GM12878 (cell line): Measurements from ENCODE around the gene LRRC26. TPM values are rescaled to one million over a fixed set of nuclear protein-coding genes. Genes with fewer than 3 reads are reported as not detected.

Source experiments
- ATF3 ChIP-seq: IDR thresholded peaks from 2 replicates; pipeline ENCODE4 v1.6.1; 2011; ENCODE audit warnings: low read depth, mild to moderate bottlenecking, low read length, moderate library complexity, borderline replicate concordance; ENCODE audit errors: extremely low read depth
- BACH1 ChIP-seq: fragments of 450-650 bp; IDR thresholded peaks from 2 replicates; pipeline ENCODE4 v1.6.1; 2017; ENCODE audit warnings: mild to moderate bottlenecking, borderline replicate concordance
- CHD4 ChIP-seq: fragments of 200-600 bp; sonication (generic); IDR thresholded peaks from 2 replicates; pipeline ENCODE4 v1.6.1; 2016; ENCODE audit warnings: mild to moderate bottlenecking
- FOS ChIP-seq: IDR thresholded peaks from 3 replicates; pipeline ENCODE4 v1.6.1; 2011; ENCODE audit warnings: borderline replicate concordance; ENCODE audit not compliant: insufficient read length; ENCODE audit errors: extremely low read depth
- FOXM1 ChIP-seq: IDR thresholded peaks from 2 replicates; pipeline ENCODE4 v1.6.1; 2012; ENCODE audit warnings: low read depth, mild to moderate bottlenecking, inconsistent platforms, low read length, moderate library complexity
- IKZF1 ChIP-seq: fragments of 450-650 bp; conservative IDR thresholded peaks from 2 replicates; pipeline ENCODE4 v1.6.1; 2017; ENCODE audit warnings: antibody characterized with exemption, mild to moderate bottlenecking
- JUND ChIP-seq: IDR thresholded peaks from 2 replicates; pipeline ENCODE4 v1.6.1; 2012; ENCODE audit warnings: low read depth, mild to moderate bottlenecking, low read length, improper control_type of control experiment, moderate library complexity
- RAD21 ChIP-seq: IDR thresholded peaks from 2 replicates; pipeline ENCODE4 v1.6.1; 2011; ENCODE audit warnings: mild to moderate bottlenecking, low read depth, low read length, moderate library complexity; ENCODE audit not compliant: insufficient read depth
- RB1 ChIP-seq: fragments of 450-650 bp; formaldehyde crosslinking; IDR thresholded peaks from 2 replicates; pipeline ENCODE4 v1.6.1; 2017; ENCODE audit warnings: mild to moderate bottlenecking, borderline replicate concordance
- SIX5 ChIP-seq: IDR thresholded peaks from 2 replicates; pipeline ENCODE4 v1.6.1; 2011; ENCODE audit warnings: mild to moderate bottlenecking, low read depth, low read length, moderate library complexity; ENCODE audit not compliant: severe bottlenecking
- SKIL ChIP-seq: fragments of 450-650 bp; IDR thresholded peaks from 2 replicates; pipeline ENCODE4 v1.6.1; 2017; ENCODE audit warnings: mild to moderate bottlenecking, low read depth, inconsistent platforms; ENCODE audit not compliant: poor library complexity, severe bottlenecking
- TBL1XR1 ChIP-seq: IDR thresholded peaks from 2 replicates; pipeline ENCODE4 v1.6.1; 2012; ENCODE audit warnings: low read depth, low read length, improper control_type of control experiment
- TCF7 ChIP-seq: IDR thresholded peaks from 2 replicates; pipeline ENCODE4 v1.6.1; 2014; ENCODE audit warnings: antibody characterized with exemption, borderline replicate concordance
- USF1 ChIP-seq: IDR thresholded peaks from 2 replicates; pipeline ENCODE4 v1.6.1; 2011; ENCODE audit warnings: borderline replicate concordance, low read depth, mild to moderate bottlenecking, moderate library complexity, mixed read lengths, low read length; ENCODE audit not compliant: insufficient read depth; ENCODE audit errors: extremely low read length
- YY1 ChIP-seq: IDR thresholded peaks from 2 replicates; pipeline ENCODE4 v1.6.1; 2011; ENCODE audit warnings: low read depth, mild to moderate bottlenecking, low read length
- polyA plus RNA-seq, 11 experiments: library from polyadenylated mRNA; depleted of rRNA in 4 of 11; unstranded in 6 of 11; stranded (reverse) in 5 of 11; fragments of >200 nt; fragmentation: Nextera tagmentation in 4 of 11; fragmentation: Illumina TruSeq in 1 of 11; extraction: Ambion mirVana in 4 of 11; extraction: Trizol in 1 of 11; gene quantifications; 1 replicate in 1 of 11; 2 replicates in 10 of 11; pipeline versions ENCODE4 v1.2.1 to v1.2.3, GENCODE V29; 2011 to 2016; ENCODE audit warnings: inconsistent platforms in 2 of 11, missing spikeins in 2 of 11, low read depth in 1 of 11
- total RNA-seq, 4 experiments: library from RNA; depleted of rRNA in 3 of 4; stranded (reverse); fragments of >200 nt in 3 of 4; fragmentation: Illumina TruSeq in 1 of 4; extraction: Trizol in 1 of 4; gene quantifications; 2 replicates each; pipeline versions ENCODE4 v1.2.1 to v1.2.3, GENCODE V29; 2013 to 2021
- TF ChIP-seq, protein P1 (sequence below): fragments of 450-650 bp; IDR thresholded peaks from 2 replicates; pipeline ENCODE4 v1.6.1; 2016; ENCODE audit warnings: mild to moderate bottlenecking
- TF ChIP-seq, protein P2 (sequence below): IDR thresholded peaks from 2 replicates; pipeline ENCODE4 v1.6.1; 2011; ENCODE audit warnings: borderline replicate concordance, low read depth, mild to moderate bottlenecking, moderate library complexity, low read length; ENCODE audit not compliant: insufficient read depth, poor library complexity, severe bottlenecking
- TF ChIP-seq, protein P3 (sequence below): fragments of 450-650 bp; IDR thresholded peaks from 2 replicates; pipeline ENCODE4 v1.6.1; 2017; ENCODE audit warnings: low read depth, mild to moderate bottlenecking, moderate library complexity

The LRRC26 gene
- total and polyA plus RNA-seq, 10 of the 15 experiments (the other 5 are each of a cell fraction or from before 2014, with no cell fraction given), result 0.29 to 0.91 (median 0.64) TPM; not detected in 5

DNA sequence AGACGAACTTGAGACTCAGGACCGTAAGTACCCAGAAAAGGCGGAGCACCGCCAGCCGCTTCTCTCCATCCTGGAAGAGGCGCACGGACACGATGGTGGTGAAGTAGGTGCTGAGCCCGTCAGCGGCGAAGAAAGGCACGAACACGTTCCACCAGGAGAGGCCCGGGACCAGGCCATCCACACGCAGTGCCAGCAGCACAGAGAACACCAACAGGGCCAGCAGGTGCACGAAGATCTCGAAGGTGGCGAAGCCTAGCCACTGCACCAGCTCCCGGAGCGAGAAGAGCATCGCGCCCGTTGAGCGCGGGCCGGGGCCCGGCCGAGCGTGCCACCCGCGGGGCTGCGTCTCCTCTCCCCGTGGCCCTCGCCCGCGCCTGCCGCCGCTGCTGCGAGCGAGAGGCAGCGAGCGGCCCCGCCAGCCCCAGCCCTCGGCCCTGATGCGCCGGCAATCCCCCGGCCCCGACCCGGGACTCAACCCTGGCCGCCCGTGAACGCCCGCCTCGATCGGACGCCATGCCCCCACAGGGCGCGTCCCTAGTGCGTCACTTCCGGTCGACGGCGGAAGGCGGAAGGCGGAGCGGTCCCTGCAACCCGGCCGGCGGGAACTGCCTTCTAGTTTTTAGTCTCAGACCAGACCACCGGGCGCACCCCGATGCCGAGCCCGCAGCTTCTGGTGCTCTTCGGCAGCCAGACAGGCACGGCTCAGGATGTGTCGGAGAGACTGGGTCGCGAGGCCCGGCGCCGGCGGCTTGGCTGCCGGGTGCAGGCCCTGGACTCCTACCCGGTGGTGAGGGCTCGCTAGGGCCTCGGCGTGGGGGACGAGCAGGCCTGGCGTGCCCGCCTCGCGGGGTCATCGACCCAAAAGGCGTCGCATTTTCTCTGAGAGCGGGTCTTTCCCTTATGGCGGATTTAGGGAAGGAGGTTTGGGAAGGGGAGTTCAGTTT is 35.5 kb upstream of the LRRC26 start, which contains the start of the genes NDOR1 and TMEM203 (continued):
- no peak for TF ChIP-seq TCF7
- no peak for TF ChIP-seq JUND
- no peak for TF ChIP-seq SKIL
- TF ChIP-seq FOS, result no peak
- TF ChIP-seq SIX5, result peak; percentile 67
- TF ChIP-seq USF1, result no peak
- TF ChIP-seq, protein P1, sequence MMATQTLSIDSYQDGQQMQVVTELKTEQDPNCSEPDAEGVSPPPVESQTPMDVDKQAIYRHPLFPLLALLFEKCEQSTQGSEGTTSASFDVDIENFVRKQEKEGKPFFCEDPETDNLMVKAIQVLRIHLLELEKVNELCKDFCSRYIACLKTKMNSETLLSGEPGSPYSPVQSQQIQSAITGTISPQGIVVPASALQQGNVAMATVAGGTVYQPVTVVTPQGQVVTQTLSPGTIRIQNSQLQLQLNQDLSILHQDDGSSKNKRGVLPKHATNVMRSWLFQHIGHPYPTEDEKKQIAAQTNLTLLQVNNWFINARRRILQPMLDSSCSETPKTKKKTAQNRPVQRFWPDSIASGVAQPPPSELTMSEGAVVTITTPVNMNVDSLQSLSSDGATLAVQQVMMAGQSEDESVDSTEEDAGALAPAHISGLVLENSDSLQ, result no peak
- TF ChIP-seq FOXM1, result no peak
- TF ChIP-seq, protein P2, sequence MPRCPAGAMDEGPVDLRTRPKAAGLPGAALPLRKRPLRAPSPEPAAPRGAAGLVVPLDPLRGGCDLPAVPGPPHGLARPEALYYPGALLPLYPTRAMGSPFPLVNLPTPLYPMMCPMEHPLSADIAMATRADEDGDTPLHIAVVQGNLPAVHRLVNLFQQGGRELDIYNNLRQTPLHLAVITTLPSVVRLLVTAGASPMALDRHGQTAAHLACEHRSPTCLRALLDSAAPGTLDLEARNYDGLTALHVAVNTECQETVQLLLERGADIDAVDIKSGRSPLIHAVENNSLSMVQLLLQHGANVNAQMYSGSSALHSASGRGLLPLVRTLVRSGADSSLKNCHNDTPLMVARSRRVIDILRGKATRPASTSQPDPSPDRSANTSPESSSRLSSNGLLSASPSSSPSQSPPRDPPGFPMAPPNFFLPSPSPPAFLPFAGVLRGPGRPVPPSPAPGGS, result no peak
- peak; percentile 87 for TF ChIP-seq IKZF1
- TF ChIP-seq, protein P3, sequence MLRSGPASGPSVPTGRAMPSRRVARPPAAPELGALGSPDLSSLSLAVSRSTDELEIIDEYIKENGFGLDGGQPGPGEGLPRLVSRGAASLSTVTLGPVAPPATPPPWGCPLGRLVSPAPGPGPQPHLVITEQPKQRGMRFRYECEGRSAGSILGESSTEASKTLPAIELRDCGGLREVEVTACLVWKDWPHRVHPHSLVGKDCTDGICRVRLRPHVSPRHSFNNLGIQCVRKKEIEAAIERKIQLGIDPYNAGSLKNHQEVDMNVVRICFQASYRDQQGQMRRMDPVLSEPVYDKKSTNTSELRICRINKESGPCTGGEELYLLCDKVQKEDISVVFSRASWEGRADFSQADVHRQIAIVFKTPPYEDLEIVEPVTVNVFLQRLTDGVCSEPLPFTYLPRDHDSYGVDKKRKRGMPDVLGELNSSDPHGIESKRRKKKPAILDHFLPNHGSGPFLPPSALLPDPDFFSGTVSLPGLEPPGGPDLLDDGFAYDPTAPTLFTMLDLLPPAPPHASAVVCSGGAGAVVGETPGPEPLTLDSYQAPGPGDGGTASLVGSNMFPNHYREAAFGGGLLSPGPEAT, result peak; percentile 94
- peak; percentile 97 for TF ChIP-seq YY1
- no peak for TF ChIP-seq TBL1XR1
- TF ChIP-seq CHD4, result no peak
- peak; percentile 79; the same call in 1 of the 2 replicates for TF ChIP-seq ATF3
- peak; percentile 79; the same call in 1 of the 2 replicates for TF ChIP-seq BACH1
- TF ChIP-seq RB1, result peak; percentile 98; the same call in 1 of the 2 replicates
- no peak for TF ChIP-seq RAD21
